ENCODE measurements around the gene TOM1L2. TPM values are rescaled to one million over a fixed set of nuclear protein-coding genes. Genes with fewer than 3 reads are reported as not detected.

TOM1L2 gene
- total and polyA plus RNA-seq, 11 donors: 122 to 345 (median 247) TPM

- DNase-seq: no peak
- Histone ChIP-seq H3K9me3 (no peaks in the 10 kb centered on the region), H3K36me3 (peaks cover 0 to 82% (median 66%) of the 10 kb centered on the region in 9 donors), H3K4me1 (peaks cover 6 to 49% (median 29%) of the 10 kb centered on the region in 12 donors), H3K4me3 (no peak overlapping the region), H3K27ac (no peak overlapping the region), H3K27me3 (no peaks in the 10 kb centered on the region)
- TF ChIP-seq POLR2A (IDR thresholded peaks at IDR 0.05): no peak
- no peak for TF ChIP-seq CTCF (IDR thresholded peaks at IDR 0.05)
- ATAC-seq: no peak
- intact Hi-C loops (cut with DNase I): loop anchor here in 2 of 10 donors (5.0 to 10.0 kb wide), 2 partner anchors 93 to 130 kb away; partner anchors contain the start of genes DRC3 (in 1 of the 2) and TOM1L2 (in 1 of the 2)
- 82 to 91% (median 88%) methylated on average over 8 of the region's 8 CpGs for WGBS, 4 donors
These were observed 90.1 kb downstream of the TOM1L2 start for GRCh38 chr17:17882082-17882581.

GRCh38 chr17:17880577-17881196 is 91.5 kb downstream of the TOM1L2 start:
- peaks cover 0 to 95% (median 74%) of the 10 kb centered on the region in 9 donors for H3K36me3 ChIP-seq

GRCh38 chr17:17877529-17878358 is 94.5 kb downstream of the TOM1L2 start:
- H3K9me3 ChIP-seq: no peaks in the 10 kb centered on the region
- peaks cover 16 to 66% (median 50%) of the 10 kb centered on the region in 12 donors for H3K4me1 ChIP-seq
- peak overlapping the region; percentile 71 to 98 (median 90) for H3K27ac ChIP-seq
- ATAC-seq (peak; percentile 86 to 88 (median 88)), DNase-seq (peak; percentile 84 to 92 (median 85))
- no peak for TF ChIP-seq POLR2A (IDR thresholded peaks at IDR 0.05)
- peak in 4 of 12 donors; percentile 21 to 39 (median 24) for TF ChIP-seq CTCF (IDR thresholded peaks at IDR 0.05)
- intact Hi-C loops (cut with DNase I): loop anchor here in 5 of 10 donors (5.0 kb wide), 3 partner anchors 40 to 95 kb away; partner anchors contain the start of genes DRC3 (in 1 of the 5) and TOM1L2 (in 1 of the 5)
- peaks cover 0 to 77% (median 53%) of the 10 kb centered on the region in 9 donors for H3K36me3 ChIP-seq
- 2 to 12% (median 6%) methylated on average over 14 of the region's 14 CpGs for WGBS, 4 donors
- no peaks in the 10 kb centered on the region for H3K27me3 ChIP-seq
- H3K4me3 ChIP-seq: peak overlapping the region in 2 of 12 donors; percentile 8 to 21

More at GRCh38 chr17:17880577-17881196, 91.5 kb downstream of the TOM1L2 start:
- no peaks in the 10 kb centered on the region for H3K27me3 ChIP-seq
- TF ChIP-seq POLR2A (IDR thresholded peaks at IDR 0.05) (no peak), CTCF (IDR thresholded peaks at IDR 0.05) (no peak)
- no peak overlapping the region for H3K27ac ChIP-seq
- whole genome bisulfite sequencing, 4 donors: 93 to 94% (median 93%) methylated on average over 8 of the region's 8 CpGs
- no peak for ATAC-seq
- H3K9me3 ChIP-seq: no peaks in the 10 kb centered on the region
- peaks cover 16 to 50% (median 33%) of the 10 kb centered on the region in 12 donors for H3K4me1 ChIP-seq
- DNase-seq: no peak
- no peak overlapping the region for H3K4me3 ChIP-seq
- intact Hi-C loops (cut with DNase I): loop anchor here in 3 of 10 donors (2.0 to 10.0 kb wide), 3 partner anchors 18 to 132 kb away; partner anchors contain the start of genes DRC3 (in 1 of the 3) and TOM1L2 (in 1 of the 3)

Measured in heart left ventricle (tissue), 16 donors.